ENCODE measurements around the gene CTDP1.
"Not testable (repeated sequence)": the region's sequence is repeated elsewhere in the genome, so short reads cannot be mapped to it uniquely, and the experiment has no call there.

Gene CTDP1

GRCh38 chr18:79697976-79698375 lies 18.4 kb downstream of the CTDP1 start:
- no peak for DNase-seq (ENCODE audit: low read depth in 1 of 2, low spot score in 1 of 2)

- DNase-seq (ENCODE audit: low read depth in 1 of 2, low spot score in 1 of 2) = no peak
These were observed 19.2 kb downstream of the CTDP1 start for GRCh38 chr18:79698668-79699335.

DNA sequence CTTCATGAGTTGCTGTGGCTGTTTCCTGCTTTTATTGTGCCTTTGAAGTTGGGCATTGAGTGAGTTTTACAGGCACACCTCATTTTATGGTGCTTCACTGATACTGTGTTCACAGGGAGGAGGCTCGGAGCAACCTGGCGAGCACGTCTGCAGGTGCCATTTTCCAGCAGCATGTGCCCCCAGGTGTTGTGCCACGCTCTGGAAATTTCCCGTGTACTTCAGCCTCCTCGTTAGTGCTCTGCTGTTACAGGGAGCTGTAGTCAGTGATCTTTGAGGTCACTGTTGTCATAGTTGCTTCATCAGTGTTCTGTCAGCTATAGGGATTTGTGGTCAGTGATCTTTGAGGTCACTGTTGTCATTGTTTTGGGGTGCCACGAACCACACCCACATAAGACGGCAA lies 20.1 kb downstream of the CTDP1 start:
- DNase-seq (ENCODE audit: low read depth in 1 of 2, low spot score in 1 of 2) = no peak

GRCh38 chr18:79702906-79703305 lies 23.3 kb downstream of the CTDP1 start:
- DNase-seq (ENCODE audit: low read depth in 1 of 2, low spot score in 1 of 2) = no peak

DNA sequence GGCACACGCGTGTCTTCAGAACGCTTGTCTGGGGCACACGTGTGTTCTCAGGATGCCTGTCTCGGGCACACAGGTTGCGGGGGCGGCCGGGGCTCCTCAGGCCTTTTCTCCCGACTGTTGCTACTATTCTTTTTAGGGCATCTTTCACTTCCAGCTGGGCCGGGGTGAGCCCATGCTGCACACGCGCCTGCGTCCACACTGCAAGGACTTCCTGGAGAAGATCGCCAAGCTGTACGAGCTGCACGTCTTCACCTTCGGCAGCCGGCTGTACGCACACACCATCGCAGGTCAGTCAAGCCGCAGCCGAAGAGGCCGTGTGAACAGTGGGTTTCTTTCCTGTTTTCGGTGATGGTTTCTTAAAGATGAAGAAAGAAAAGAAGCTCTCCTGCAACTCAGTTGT lies 25.0 kb downstream of the CTDP1 start:
- DNase-seq (ENCODE audit: low read depth in 1 of 2, low spot score in 1 of 2) = no peak

DNA sequence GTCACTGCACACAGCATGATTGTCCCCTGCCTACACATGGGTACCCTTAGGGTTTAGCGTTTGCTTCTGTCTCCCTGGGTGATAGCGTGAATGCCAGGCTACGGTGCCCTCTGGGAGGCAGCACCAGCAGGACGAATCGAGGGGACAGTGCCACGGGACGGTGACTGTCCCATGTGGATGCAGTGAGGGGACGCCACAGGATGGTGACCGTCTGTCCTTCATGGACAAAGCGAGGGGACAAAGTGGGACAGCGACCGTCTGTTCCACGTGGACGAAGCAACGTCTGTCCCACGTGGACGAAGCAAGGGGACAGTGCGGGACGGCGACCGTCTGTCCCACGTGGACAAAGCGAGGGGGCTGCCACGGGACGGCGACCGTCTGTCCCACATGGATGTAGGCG lies 25.7 kb downstream of the CTDP1 start:
- no peak for DNase-seq (ENCODE audit: low read depth in 1 of 2, low spot score in 1 of 2)

GRCh38 chr18:79706006-79706405 lies 26.4 kb downstream of the CTDP1 start:
- DNase-seq (ENCODE audit: low read depth in 1 of 2, low spot score in 1 of 2) = no peak

DNA sequence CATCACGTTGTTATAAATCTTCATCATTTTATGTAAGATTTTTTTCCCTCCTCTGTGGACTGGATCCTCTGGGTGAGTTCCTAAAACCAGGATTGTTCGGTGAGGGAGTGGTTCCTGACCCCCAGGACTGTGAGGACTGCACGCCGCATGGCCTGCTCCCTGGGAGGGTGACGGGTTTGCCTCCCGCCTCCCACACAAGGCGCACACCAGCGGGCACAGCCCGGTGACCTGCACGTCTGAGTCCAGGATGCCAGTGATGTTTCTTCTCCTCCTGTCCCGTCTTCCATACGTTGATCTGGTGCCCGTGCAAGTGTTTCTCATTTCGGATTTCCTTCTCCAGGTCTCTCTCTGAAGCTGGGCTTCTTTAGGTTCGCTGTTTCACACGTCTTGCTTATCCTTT lies 27.1 kb downstream of the CTDP1 start:
- DNase-seq (ENCODE audit: low read depth in 1 of 2, low spot score in 1 of 2) = no peak

- no peak for DNase-seq (ENCODE audit: low read depth in 1 of 2, low spot score in 1 of 2)
These were observed 27.6 kb downstream of the CTDP1 start for GRCh38 chr18:79707239-79707638.

DNA sequence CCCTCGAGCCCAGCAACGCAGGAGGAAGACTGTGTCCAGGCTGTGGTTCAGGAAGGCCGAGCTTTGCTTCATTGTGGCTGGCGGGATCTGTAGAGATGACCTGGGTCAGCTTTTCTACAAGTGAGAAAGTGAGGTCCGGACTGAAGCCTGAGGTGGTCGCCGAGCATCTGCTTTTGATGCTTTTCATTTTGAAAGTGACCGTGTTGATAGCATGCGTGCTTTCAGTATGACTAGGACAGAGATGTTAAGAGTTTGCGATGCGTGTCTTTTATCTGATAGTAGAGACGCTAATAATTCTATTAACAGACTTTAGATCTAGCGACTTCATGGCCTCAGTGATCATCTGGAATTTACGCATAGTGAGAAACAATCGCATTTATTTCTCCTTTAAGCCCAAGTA lies 28.1 kb downstream of the CTDP1 start:
- DNase-seq (ENCODE audit: low read depth in 1 of 2, low spot score in 1 of 2) = no peak

DNA sequence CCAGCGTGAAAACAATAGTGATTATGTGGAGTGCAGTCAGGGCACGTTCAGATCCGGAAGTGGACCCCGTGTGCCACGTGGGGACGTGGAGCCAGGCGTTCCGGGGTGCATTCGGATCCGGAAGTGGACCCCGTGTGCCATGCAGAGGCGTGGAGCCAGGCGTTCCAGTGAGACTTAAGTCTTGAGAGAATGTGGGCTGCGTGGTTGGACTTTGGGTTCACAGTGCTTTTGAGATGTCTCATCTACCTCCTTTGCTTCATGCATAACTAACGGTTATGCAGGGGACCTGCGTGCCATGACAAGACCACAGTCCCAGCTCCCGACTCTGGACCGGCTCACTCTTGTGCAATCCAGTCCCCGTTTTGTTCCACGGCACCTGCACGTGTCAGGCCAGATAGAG lies 28.8 kb downstream of the CTDP1 start:
- no peak for DNase-seq (ENCODE audit: low read depth in 1 of 2, low spot score in 1 of 2)

DNA sequence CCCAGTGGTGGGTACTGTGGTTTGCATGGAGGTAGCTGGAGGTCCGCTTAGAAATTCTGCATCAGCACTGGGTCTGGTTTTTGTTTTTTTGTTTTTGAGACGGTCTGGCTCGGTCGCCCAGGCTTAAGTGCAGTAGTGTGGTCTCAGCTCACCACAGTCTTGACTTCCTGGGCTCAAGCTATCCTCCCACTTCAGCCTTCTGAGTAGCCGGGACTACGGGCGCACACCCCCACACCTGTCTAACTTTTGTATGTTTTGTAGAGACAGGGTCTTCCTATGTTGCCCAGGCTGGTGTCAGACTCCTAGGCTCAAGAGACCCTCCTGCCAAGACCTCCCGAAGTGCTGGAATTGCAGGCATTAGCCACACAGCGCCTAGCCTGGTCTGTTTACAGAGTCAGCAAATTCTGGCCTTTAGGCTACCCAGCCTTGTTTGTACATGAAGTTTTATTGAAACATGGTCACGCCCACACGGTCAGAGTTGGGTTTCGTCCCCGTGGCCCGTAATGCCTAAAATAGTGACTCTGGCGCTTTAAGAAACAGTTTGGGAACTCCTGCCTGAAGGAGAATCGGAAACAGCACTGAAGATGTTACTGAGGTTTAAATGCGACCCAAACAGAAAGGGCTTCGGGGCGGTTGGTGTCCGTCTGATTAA lies 32.7 kb downstream of the CTDP1 start:
- no peak for DNase-seq (ENCODE audit: low read depth in 1 of 2, low spot score in 1 of 2)

DNA sequence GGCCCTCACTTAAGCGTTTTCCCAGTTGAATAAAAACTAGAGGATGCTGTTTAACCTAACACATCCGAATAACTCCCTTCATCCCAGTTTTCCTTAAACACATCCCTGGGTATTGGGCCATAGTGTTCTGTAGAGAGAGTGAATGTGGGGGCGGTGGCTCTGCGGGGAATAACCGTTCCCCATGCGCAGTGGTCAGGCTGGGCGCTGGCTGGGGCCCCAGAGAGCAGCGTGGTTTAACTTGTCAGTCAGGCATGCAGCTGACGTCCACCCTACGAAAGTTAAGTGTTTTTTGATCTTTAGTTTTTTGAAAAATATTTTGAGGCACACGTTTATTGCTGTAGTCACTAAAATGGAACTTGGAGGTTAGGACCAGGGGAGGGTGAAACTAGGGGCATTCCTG lies 33.7 kb downstream of the CTDP1 start:
- DNase-seq (ENCODE audit: low read depth in 1 of 2, low spot score in 1 of 2) = no peak

DNA sequence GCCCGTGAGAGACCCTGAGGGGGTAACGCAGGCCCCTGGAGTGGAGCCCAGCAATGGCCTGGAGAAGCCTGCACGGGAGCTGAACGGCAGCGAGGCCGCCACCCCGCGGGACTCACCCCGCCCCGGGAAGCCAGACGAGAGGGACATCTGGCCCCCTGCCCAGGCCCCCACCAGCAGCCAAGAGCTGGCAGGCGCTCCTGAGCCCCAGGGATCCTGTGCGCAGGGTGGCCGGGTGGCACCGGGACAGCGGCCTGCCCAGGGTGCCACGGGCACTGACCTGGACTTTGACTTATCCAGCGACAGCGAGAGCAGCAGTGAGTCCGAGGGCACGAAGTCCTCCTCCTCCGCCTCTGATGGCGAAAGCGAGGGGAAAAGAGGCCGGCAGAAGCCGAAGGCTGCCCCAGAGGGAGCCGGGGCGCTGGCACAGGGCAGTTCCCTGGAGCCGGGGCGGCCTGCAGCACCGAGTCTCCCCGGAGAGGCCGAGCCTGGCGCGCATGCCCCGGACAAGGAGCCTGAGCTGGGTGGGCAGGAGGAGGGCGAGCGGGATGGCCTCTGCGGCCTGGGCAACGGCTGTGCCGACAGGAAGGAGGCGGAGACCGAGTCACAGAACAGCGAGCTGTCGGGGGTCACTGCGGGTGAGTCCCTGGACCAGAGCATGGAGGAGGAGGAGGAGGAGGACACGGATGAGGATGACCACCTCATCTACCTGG lies 35.1 kb downstream of the CTDP1 start:
- DNase-seq (ENCODE audit: low read depth in 1 of 2, low spot score in 1 of 2) = no peak

GRCh38 chr18:79715280-79715679 lies 35.7 kb downstream of the CTDP1 start:
- no peak for DNase-seq (ENCODE audit: low read depth in 1 of 2, low spot score in 1 of 2)

DNA sequence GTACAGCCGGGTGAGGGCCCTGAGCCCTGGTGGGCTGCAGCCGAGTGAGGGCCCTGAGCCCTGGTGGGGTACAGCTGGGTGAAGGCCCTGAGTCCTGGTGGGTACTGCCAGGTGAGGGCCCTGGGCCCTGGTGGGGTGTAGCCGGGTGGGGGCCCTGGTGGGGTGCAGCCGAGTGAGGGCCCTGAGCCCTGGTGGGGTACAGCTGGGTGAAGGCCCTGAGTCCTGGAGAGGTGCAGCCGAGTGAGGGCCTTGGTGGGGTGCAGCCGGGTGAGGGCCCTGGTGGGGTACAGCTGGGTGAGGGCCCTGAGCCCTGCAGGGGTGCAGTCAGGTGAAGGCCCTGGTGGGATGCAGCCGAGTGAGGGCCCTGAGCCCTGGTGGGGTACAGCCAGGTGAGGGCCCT lies 37.5 kb downstream of the CTDP1 start:
- no peak for DNase-seq (ENCODE audit: low read depth in 1 of 2, low spot score in 1 of 2)

DNA sequence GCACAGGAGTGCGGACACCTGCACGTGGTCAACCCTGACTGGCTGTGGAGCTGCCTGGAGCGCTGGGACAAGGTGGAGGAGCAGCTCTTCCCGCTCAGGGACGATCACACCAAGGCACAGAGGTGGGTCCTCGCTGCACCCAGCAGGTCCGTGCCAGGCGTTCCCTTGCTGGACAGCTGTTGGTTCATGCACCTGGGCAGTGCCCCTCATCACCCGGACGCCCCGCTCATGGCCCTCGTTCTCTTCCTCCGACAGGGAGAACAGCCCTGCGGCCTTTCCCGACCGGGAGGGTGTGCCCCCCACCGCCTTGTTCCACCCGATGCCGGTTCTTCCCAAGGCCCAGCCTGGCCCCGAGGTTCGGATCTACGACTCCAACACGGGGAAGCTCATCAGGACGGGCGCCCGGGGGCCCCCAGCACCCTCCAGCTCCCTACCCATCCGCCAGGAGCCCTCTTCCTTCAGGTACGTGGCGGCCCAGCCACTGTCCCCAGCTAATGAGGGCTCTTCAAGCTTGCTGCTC lies 38.0 kb downstream of the CTDP1 start:
- DNase-seq (ENCODE audit: low read depth in 1 of 2, low spot score in 1 of 2) = no peak

- no peak for DNase-seq (ENCODE audit: low read depth in 1 of 2, low spot score in 1 of 2)
These were observed 38.5 kb downstream of the CTDP1 start for GRCh38 chr18:79718126-79718525.

DNA sequence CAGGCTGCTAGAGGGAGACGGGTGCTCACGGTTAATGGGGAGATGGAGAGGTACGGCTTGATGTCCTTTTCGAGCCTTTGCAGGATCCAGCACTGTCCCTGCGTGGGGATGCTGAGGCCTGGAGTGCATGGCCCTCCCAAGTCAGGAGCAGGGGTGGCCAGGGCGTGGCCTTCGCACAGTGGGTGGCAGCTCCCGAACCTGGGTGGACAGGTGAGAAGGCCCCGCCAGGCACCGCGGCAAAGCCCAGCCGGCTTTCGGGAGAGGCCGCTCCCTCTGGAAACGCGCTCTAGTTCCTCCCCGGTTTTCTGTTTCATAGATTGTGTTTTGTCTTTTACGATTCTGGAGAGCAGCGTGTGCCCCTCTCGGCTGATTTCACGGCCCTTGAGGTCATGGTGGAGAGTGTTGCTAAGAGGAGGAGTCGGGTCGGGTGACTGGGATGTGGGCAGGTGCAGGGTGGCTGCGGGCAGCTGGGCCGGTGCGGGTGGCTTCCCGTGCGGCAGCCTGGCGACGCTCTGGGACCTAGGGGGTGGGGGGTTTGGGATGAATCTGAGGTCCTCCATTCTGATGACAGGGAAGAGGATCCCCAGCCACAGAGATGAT lies 39.4 kb downstream of the CTDP1 start:
- DNase-seq (ENCODE audit: low read depth in 1 of 2, low spot score in 1 of 2) = no peak

DNA sequence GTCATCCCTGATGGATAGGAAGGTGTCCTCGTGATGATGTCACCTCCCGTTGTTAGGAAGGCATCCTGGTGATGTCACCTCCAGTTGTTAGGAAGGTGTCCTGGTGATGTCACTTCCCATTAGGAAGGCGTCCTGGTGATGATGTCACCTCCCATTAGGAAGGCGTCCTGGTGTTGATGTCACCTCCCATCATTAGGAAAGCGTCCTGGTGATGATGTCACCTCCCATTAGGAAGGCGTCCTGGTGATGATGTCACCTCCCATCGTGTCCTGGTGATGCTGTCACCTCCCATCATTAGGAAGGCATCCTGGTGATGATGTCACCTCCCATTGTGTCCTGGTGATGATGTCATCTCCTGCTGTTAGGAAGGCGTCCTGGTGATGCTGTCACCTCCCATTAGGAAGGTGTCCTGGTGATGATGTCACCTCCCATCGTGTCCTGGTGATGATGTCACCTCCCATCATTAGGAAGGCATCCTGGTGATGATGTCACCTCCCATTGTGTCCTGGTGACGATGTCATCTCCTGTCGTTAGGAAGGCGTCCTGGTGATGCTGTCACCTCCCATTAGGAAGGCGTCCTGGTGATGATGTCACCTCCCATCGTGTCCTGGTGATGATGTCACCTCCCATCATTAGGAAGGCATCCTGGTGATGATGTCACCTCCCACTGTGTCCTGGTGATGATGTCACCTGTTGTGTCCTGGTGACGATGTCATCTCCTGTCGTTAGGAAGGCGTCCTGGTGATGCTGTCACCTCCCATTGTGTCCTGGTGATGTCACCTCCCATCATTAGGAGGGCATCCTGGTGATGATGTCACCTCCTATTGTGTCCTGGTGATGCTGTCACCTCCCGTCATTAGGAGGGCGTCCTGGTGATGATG lies 40.1 kb downstream of the CTDP1 start:
- not testable (repeated sequence) for DNase-seq (ENCODE audit: low read depth in 1 of 2, low spot score in 1 of 2)

GRCh38 chr18:79720359-79720733 lies 40.7 kb downstream of the CTDP1 start:
- DNase-seq (ENCODE audit: low read depth in 1 of 2, low spot score in 1 of 2) = no peak

Data from activated T-helper 1 cell treated with anti-CD3 and anti-CD28 coated beads, Interleukin-2, amount 50 U/mL, for 16 hours (primary cell).